Stimulated activated naive CD8-positive, alpha-beta T cell treated with anti-CD3 and anti-CD28 coated beads, Interleukin-15, Interleukin-2, amounts not matched to agents 100 U/mL and 50 U/mL, for 24 hours (primary cell): Measurements from ENCODE around the gene MEGF9.

Experiments used
- ATAC-seq: fragments of 150-1000 bp; cut with Tn5 transposase; one replicate; pipeline ENCODE4 v1.10.0; 2021
- DNase-seq: peaks from one replicate; pipeline ENCODE4 v3.0.0; 2021

Gene MEGF9

DNA sequence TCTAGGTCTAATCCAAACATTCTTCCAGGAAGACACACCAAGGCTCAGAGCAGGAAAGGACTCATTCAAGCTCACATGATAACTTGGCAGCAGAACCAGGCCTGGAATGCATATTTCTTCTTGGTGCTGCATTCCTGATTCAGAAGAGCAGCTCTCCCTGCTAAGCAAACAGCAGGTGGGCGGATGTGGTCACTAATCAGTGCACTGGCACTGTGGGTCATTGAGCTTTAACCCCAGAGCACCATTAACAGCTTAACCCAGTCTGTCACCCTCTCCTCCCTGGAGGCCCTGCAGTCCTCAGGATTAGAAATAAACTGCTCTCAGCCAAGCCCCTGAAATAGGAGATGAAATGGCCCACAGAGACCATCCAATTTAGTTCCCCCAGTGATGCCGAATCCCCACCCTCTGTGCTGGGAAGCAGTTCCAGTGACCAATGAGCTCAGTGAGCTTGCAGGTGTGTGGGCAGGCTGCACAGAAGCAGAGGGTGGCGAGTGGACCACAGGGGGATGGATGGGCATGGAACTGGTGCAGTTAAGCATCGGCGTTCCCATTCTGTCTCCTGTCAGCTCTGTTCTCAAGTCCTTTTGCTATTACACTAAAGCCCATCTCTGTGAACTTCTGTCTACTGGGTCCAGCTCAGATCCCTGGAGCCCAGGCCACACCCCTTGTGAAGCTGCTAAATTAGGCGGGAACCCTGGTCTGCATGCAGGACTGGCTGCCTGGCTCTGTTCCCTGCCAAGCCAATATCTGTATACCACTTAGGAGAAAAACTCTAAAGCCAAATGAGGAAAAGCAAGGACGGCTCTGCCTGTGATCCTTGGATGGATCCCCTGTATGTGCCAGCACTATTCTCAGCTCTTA lies 16.6 kb upstream of the MEGF9 start:
- DNase-seq (no peak), ATAC-seq (no peak)

GRCh38 chr9:120729791-120730241 lies 15.5 kb upstream of the MEGF9 start:
- ATAC-seq, result peak; percentile 23
- DNase-seq, result no peak

DNA sequence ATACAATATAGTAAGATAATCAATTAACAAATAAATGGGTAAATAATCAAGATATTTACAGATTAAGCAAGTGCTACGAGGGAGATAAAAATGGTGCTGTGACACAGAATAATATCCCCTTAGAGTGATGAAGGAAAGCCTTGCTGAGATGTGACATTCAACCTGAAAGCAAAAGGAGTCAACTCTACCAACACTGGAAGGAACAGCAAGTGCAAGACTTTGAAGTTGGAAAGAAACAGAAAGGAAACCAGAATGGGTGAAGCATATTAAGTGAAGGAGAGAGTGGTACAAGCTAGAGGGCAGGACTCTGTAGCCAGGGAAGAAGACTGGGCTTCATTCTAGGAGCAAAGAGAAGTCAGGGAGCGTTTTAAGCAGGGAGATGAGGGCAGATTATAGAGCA lies 12.2 kb upstream of the MEGF9 start:
- DNase-seq (no peak), ATAC-seq (no peak)

DNA sequence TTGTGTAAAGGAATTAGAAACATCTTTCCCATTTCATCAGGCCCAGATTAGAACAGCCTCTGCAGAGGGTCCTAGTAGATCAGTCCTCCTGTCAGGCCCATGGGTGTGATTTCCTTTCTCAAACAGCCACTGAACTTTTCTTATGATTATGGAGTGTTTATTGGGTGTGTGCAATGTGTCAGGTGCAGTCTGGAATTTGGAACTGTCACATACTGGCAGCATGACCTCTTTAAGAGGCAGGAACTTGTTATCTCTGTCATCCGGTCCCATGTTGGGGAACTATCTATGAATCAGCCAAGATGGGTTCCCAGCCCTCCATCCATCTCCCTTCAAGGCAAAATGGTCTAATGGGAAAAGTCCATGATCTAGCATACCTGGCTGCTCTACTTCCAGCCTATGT lies 11.6 kb upstream of the MEGF9 start:
- no peak for ATAC-seq
- DNase-seq, result no peak

GRCh38 chr9:120724757-120725400 lies 10.6 kb upstream of the MEGF9 start:
- DNase-seq (no peak), ATAC-seq (no peak)

- no peak for DNase-seq
- no peak for ATAC-seq
Measured at GRCh38 chr9:120723565-120723964, 9.3 kb upstream of the MEGF9 start.

- DNase-seq, result no peak
Measured at GRCh38 chr9:120720404-120720803, 6.1 kb upstream of the MEGF9 start.

DNA sequence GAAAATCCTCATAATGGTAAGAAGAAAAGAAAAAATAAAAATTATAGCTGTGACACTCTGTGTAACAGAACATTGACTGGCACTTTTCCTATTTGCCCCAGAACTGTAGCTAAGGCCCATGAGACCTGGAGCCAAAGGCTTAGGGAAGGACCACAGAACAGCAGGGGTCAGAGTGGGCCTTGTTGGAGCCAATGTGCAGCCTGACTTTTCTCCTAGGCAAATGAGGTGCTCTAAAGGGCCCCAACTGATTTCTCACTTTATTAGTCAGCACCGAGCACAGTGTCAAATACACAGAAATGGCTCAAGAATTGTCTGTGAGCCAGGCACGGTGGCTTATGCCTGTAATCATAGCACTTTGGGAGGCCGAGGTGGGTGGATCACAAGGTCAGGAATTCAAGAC lies 4.0 kb upstream of the MEGF9 start:
- ATAC-seq (no peak), DNase-seq (no peak)

More at GRCh38 chr9:120720404-120720803, 6.1 kb upstream of the MEGF9 start:
- ATAC-seq, result no peak

- DNase-seq, result no peak
- no peak for ATAC-seq
Measured at GRCh38 chr9:120717176-120717575, 2.9 kb upstream of the MEGF9 start.

DNA sequence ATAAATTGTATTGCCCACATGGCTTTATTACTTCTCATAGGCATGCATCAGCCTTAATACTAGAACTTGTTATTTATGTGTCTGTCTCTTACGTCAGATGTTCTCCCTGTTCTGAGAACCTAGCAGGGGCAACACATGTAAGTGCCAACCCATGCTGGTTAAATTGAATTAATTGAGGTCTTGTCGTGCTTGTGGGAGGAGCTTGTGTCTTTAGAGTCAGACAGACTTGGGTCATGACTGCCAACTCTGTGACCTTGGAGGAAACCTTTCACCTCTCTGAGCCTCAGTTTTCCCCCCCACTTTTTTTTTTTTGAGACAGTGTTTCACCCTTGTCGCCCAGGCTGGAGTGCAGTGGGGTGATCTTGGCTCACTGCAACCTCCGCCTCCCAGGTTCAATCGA lies 2.2 kb upstream of the MEGF9 start:
- ATAC-seq (no peak), DNase-seq (no peak)

- ATAC-seq (no peak), DNase-seq (no peak)
Measured at GRCh38 chr9:120715389-120715924, 1.2 kb upstream of the MEGF9 start.

- DNase-seq (no peak), ATAC-seq (peak; percentile 21)
Measured at GRCh38 chr9:120714846-120715388, 647 bp upstream of the MEGF9 start.

- ATAC-seq (no peak), DNase-seq (peak; percentile 35)
Measured at GRCh38 chr9:120713257-120714087, 798 bp downstream of the MEGF9 start.

- ATAC-seq (no peak), DNase-seq (no peak)
Measured at GRCh38 chr9:120712539-120713031, 1.7 kb downstream of the MEGF9 start.

GRCh38 chr9:120711841-120712538 lies 2.3 kb downstream of the MEGF9 start:
- ATAC-seq (no peak), DNase-seq (no peak)

DNA sequence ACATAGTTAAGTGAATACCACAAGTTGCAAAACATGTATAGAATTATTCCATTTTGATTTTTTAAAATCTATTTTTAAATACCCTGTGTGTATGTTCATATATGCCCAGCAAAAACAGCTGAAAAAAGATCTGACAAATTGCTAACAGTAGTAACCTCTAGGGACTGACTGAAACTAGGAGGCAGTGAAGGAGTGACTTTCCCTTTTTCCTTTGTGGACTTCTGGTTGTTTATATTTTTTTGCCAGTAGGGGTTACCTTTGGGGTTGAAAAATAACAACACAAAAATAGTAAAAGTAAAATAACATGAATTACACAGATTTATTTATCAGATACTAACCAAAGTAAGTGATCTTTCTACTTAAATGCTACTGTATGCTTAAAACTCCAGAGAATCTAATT lies 2.9 kb downstream of the MEGF9 start:
- DNase-seq, result no peak
- ATAC-seq, result no peak

DNA sequence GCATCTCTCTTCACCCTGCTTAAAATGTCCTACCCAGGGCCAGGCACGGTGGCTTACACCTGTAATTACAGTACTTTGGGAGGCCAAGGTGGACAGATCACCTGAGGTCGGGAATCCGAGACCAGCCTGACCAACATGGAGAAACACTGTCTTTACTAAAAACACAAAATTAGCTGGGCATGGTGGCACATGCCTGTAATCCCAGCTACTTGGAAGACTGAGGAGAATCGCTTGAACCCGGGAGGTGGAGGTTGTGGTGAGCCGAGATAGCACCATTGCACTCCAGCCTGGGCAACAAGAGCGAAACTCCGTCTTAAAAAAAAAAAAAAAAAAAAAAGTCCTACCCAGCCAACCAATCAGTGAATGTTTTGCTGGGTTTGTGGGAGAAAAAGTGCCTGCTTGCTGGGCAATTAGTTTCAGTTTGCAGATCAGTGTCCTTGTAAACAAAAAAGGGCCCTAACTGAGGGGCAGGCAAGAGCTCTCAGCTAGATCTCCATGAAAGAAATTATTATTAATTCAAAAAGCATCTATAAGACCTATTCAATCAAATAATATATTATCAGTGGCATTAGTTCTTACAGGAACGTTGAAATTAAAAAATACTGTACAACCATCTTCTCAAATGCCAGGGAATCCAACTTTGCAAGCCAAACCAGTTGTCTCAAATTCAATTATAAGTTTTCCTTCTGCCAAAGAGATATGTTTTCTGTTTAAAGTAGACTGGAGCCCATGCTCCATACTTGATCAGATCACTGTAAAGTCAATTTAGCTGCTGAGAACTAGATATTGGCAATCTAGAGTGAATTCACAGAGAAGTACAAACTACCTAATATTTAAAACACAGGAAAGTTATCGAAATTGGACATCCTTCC lies 3.9 kb downstream of the MEGF9 start:
- no peak for DNase-seq

DNA sequence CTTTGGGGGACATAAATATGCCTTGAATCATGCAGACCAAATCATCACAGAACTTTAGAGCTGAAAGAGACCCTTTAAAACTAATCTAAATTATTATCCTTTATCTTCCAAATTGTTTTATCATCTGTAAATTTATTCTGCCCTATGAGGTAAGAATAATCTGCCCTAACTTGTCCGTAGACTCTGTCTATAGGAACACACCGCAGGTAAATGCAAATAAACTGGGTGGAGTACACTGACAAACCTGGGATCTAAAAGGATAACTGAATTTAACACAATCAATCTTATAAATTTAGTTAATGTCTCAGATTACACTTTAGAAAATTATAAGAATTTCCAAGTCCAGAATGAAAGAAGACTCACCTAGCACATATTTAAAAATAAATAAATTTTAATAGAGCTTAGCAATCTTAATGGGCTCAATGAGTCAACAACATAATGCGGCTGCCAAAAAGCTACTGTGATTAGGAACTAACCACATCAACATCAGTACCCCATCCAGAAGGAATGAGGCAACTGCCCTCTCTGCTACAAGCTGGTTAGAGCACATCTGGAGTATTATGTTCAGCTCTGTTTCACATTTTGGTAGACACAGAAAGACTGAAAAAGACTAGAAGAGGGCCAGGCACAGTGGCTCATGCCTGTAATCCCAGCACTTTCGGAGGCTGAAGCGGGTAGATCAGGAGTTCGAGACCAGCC lies 5.6 kb downstream of the MEGF9 start:
- ATAC-seq (no peak), DNase-seq (no peak)

More for the DNA sequence above, 3.9 kb downstream of the MEGF9 start:
- ATAC-seq, result no peak

DNA sequence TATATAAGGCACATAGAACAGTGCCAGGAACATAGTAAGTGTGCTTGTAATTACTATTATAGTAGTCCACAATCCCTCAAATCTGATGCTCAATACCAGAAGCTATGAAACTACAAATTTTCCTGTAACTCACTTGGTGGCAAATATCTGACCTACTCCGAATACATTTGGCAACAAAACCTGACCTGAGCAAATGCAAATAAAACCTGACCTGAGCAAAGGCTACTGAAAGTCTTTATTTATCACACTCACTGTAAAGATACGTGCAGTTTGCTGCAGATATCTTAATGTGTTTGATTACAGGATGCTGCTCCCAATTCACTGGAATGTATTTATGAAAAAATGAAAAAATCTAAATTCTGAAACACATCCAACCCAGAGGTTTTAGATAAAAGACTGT lies 7.1 kb downstream of the MEGF9 start:
- DNase-seq (no peak), ATAC-seq (no peak)

DNA sequence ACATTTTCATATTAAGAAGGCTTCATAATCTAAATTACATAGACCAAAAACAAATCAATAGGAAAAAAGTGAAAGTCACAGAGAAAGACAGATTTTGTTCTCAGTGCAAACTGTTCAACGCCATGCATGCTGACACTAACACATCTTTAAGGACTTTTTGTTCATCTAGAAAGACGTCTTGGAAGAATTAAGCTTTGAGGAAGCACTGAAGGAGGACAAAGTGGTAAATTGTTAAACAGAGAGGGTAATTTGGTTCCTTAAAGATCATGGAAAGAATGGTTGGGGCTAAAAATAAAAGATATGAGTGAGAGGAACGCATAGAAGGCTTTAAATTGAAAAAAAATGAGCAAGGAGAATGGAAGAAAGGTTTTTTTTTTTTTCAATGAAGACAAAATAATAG lies 9.1 kb downstream of the MEGF9 start:
- ATAC-seq (no peak), DNase-seq (no peak)
